HepG2 (cell line): ENCODE results near the gene ZNF683. TPM values are rescaled to one million over a fixed set of nuclear protein-coding genes. Genes with fewer than 3 reads are reported as not detected.

ENCODE experiments used
- CBX2 ChIP-seq, 2 experiments: fragments of 200-600 bp in 1 of 2; sonication (generic); formaldehyde crosslinking in 1 of 2; IDR thresholded peaks; 2 replicates each; pipeline versions ENCODE4 v1.7.0 to v1.8.1; 2018 to 2022; ENCODE audit warnings: low read depth in 2 of 2, low read length in 1 of 2, mild to moderate bottlenecking in 1 of 2, missing genetic modification reagents in 1 of 2
- EP300 ChIP-seq, 3 experiments: sonication (generic) in 1 of 3; formaldehyde crosslinking in 1 of 3; IDR thresholded peaks; 2 replicates each; pipeline versions ENCODE4 v1.5.1 to v1.6.1; 2011 to 2020; ENCODE audit warnings: low read depth in 2 of 3, low read length in 2 of 3, borderline replicate concordance in 1 of 3, improper control_type of control experiment in 1 of 3, mild to moderate bottlenecking in 1 of 3, missing genetic modification reagents in 1 of 3, moderate library complexity in 1 of 3
- GFI1 ChIP-seq: sonication (generic); formaldehyde crosslinking; IDR thresholded peaks from 2 replicates; pipeline ENCODE4 v1.5.0; 2020; ENCODE audit warnings: missing genetic modification reagents, mild to moderate bottlenecking, borderline replicate concordance
- HIVEP1 ChIP-seq: sonication (generic); formaldehyde crosslinking; IDR thresholded peaks from 2 replicates; pipeline ENCODE4 v1.4.0; 2020; ENCODE audit warnings: mild to moderate bottlenecking, missing genetic modification reagents
- KLF12 ChIP-seq: sonication (generic); formaldehyde crosslinking; IDR thresholded peaks from 2 replicates; pipeline ENCODE4 v1.4.0; 2020; ENCODE audit warnings: missing genetic modification reagents, borderline replicate concordance
- KLF6 ChIP-seq: IDR thresholded peaks from 2 replicates; pipeline ENCODE4 v1.8.0; 2016; ENCODE audit warnings: missing biosample characterization, missing genetic modification reagents
- MYPOP ChIP-seq: sonication (generic); formaldehyde crosslinking; IDR thresholded peaks from 2 replicates; pipeline ENCODE4 v1.8.1; 2023; ENCODE audit warnings: mild to moderate bottlenecking, moderate library complexity, missing genetic modification reagents
- RXRA ChIP-seq: sonication (generic); formaldehyde crosslinking; IDR thresholded peaks from 2 replicates; pipeline ENCODE4 v1.5.1; 2020; ENCODE audit warnings: missing genetic modification reagents
- SRSF1 ChIP-seq: fragments of 200-400 bp; formaldehyde crosslinking; optimal IDR thresholded peaks from 2 replicates; pipeline ENCODE3; 2017; ENCODE audit warnings: mild to moderate bottlenecking, low read depth, low read length, moderate library complexity
- TBX2 ChIP-seq: sonication (generic); formaldehyde crosslinking; IDR thresholded peaks from 2 replicates; pipeline ENCODE4 v1.5.0; 2020; ENCODE audit warnings: missing genetic modification reagents, mild to moderate bottlenecking, borderline replicate concordance
- USF2 ChIP-seq, 2 experiments: sonication (generic) in 1 of 2; formaldehyde crosslinking in 1 of 2; IDR thresholded peaks; 2 replicates each; pipeline versions ENCODE4 v1.5.1 to v1.6.1; 2011 to 2020; ENCODE audit warnings: borderline replicate concordance in 1 of 2, low read depth in 1 of 2, low read length in 1 of 2, mild to moderate bottlenecking in 1 of 2, missing genetic modification reagents in 1 of 2, moderate library complexity in 1 of 2
- YY1 ChIP-seq: IDR thresholded peaks from 2 replicates; pipeline ENCODE4 v1.6.1; 2011; ENCODE audit warnings: low read length, low read depth, moderate library complexity, mild to moderate bottlenecking; ENCODE audit not compliant: insufficient read depth, insufficient replicate concordance
- ZBTB25 ChIP-seq: IDR thresholded peaks from 2 replicates; pipeline ENCODE4 v1.6.1; 2018; ENCODE audit warnings: missing genetic modification reagents
- ZMAT3 ChIP-seq: sonication (generic); formaldehyde crosslinking; conservative IDR thresholded peaks from 2 replicates; pipeline ENCODE4 v1.7.0; 2021; ENCODE audit warnings: missing genetic modification reagents
- ZMYM3 ChIP-seq: sonication (generic); formaldehyde crosslinking; IDR thresholded peaks from 2 replicates; pipeline ENCODE4 v1.5.1; 2020; ENCODE audit warnings: mild to moderate bottlenecking, missing genetic modification reagents
- ZNF335 ChIP-seq: sonication (generic); formaldehyde crosslinking; IDR thresholded peaks from 2 replicates; pipeline ENCODE4 v1.4.0; 2020; ENCODE audit warnings: missing genetic modification reagents
- ZNF703 ChIP-seq: sonication (generic); formaldehyde crosslinking; IDR thresholded peaks from 2 replicates; pipeline ENCODE4 v1.5.1; 2020; ENCODE audit warnings: missing genetic modification reagents, mild to moderate bottlenecking, moderate library complexity, borderline replicate concordance
- polyA plus RNA-seq, 8 experiments: library from polyadenylated mRNA; depleted of rRNA in 3 of 8; stranded (reverse) in 7 of 8; unstranded in 1 of 8; fragments of >200 nt; fragmentation: Illumina TruSeq in 4 of 8; extraction: Trizol in 4 of 8; gene quantifications; 2 replicates each; pipeline versions ENCODE4 v1.2.1 to v1.2.3, GENCODE V29; 2011 to 2016; ENCODE audit warnings: low read depth in 4 of 8, missing spikeins in 1 of 8, mixed read lengths in 1 of 8; ENCODE audit not compliant: insufficient read depth in 1 of 8
- total RNA-seq, 5 experiments: library from RNA; depleted of rRNA; stranded (reverse); fragments of >200 nt; fragmentation: Illumina TruSeq; extraction: Trizol; gene quantifications; 2 replicates each; pipeline ENCODE4 v1.2.3, GENCODE V29; 2016; ENCODE audit warnings: low read depth in 1 of 5
- TF ChIP-seq, protein P1 (sequence below): sonication (generic); formaldehyde crosslinking; IDR thresholded peaks from 2 replicates; pipeline ENCODE4 v1.8.1; 2022; ENCODE audit warnings: low read depth, mild to moderate bottlenecking, missing genetic modification reagents
- TF ChIP-seq, protein P2 (sequence below): sonication (generic); formaldehyde crosslinking; IDR thresholded peaks from 2 replicates; pipeline ENCODE4 v1.5.1; 2020; ENCODE audit warnings: missing genetic modification reagents, mild to moderate bottlenecking, borderline replicate concordance

ZNF683 gene
- total and polyA plus RNA-seq, 2 of the 13 experiments (the other 11 are each of a cell fraction or from before 2014, with no cell fraction given), result not detected

- TF ChIP-seq YY1, result no peak
- TF ChIP-seq GFI1 (CRISPR knock-in tag), result peak; percentile 95
- TF ChIP-seq ZNF335 (CRISPR knock-in tag), result peak; percentile 98
- no peak for TF ChIP-seq SRSF1
- peak; percentile 100 for TF ChIP-seq KLF12 (CRISPR knock-in tag)
- no peak for TF ChIP-seq EP300 (IDR thresholded peaks at IDR 0.05; ENCODE audit: low read depth in 2 of 2, low read length in 2 of 2)
- TF ChIP-seq EP300 (CRISPR knock-in tag; IDR thresholded peaks at IDR 0.05; ENCODE audit: borderline replicate concordance), result peak; percentile 94
- peak; percentile 100 for TF ChIP-seq ZNF703 (CRISPR knock-in tag)
- peak; percentile 72; the same call in 1 of the 2 replicates for TF ChIP-seq ZMYM3
- peak; percentile 99 for TF ChIP-seq TBX2 (CRISPR knock-in tag)
- peak; percentile 100 for TF ChIP-seq ZMAT3 (CRISPR knock-in tag)
- peak; percentile 88 for TF ChIP-seq RXRA
- TF ChIP-seq, protein P1, sequence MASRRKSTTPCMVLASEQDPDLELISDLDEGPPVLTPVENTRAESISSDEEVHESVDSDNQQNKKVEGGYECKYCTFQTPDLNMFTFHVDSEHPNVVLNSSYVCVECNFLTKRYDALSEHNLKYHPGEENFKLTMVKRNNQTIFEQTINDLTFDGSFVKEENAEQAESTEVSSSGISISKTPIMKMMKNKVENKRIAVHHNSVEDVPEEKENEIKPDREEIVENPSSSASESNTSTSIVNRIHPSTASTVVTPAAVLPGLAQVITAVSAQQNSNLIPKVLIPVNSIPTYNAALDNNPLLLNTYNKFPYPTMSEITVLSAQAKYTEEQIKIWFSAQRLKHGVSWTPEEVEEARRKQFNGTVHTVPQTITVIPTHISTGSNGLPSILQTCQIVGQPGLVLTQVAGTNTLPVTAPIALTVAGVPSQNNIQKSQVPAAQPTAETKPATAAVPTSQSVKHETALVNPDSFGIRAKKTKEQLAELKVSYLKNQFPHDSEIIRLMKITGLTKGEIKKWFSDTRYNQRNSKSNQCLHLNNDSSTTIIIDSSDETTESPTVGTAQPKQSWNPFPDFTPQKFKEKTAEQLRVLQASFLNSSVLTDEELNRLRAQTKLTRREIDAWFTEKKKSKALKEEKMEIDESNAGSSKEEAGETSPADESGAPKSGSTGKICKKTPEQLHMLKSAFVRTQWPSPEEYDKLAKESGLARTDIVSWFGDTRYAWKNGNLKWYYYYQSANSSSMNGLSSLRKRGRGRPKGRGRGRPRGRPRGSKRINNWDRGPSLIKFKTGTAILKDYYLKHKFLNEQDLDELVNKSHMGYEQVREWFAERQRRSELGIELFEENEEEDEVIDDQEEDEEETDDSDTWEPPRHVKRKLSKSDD, result peak; percentile 99
- TF ChIP-seq HIVEP1 (CRISPR knock-in tag), result peak; percentile 96
- peak; percentile 99 for TF ChIP-seq MYPOP (CRISPR knock-in tag)
- TF ChIP-seq, protein P2, sequence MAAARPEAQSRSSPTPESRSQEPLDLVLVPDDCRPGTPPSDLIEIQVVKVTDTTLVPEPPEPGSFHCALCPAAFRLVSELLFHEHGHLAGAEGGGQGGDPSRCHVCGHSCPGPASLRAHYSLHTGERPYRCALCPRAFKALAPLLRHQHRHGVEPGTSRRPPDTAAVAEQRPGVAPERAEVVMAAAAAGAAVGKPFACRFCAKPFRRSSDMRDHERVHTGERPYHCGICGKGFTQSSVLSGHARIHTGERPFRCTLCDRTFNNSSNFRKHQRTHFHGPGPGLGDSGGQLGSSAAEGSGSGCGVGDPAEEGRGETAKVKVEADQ (CRISPR knock-in tag), result peak; percentile 100
- TF ChIP-seq ZBTB25 (CRISPR knock-in tag), result peak; percentile 100
- TF ChIP-seq CBX2 (IDR thresholded peaks at IDR 0.05; ENCODE audit: low read depth, low read length), result no peak
- TF ChIP-seq CBX2 (CRISPR knock-in tag; IDR thresholded peaks at IDR 0.05; ENCODE audit: low read depth), result peak; percentile 99; the same call in 1 of the 2 replicates
- TF ChIP-seq KLF6 (CRISPR knock-in tag), result peak; percentile 100
- no peak for TF ChIP-seq USF2 (IDR thresholded peaks at IDR 0.05; ENCODE audit: low read depth, low read length)
- peak; percentile 78 for TF ChIP-seq USF2 (CRISPR knock-in tag; IDR thresholded peaks at IDR 0.05; ENCODE audit: borderline replicate concordance)
These were observed 36.1 kb upstream of the ZNF683 start (continued) for GRCh38 chr1:26408604-26409003.
